SK-N-MC (cell line): ENCODE measurements around the gene UBE3C.

ENCODE experiments used
- EZH2 ChIP-seq: fragments of 200-600 bp; sonication (generic); IDR thresholded peaks from one replicate; pipeline ENCODE4 v1.6.1; 2017; ENCODE audit warnings: antibody characterized with exemption
- POLR2AphosphoS5 ChIP-seq: IDR thresholded peaks from 2 replicates; pipeline ENCODE4 v1.6.1; 2012; ENCODE audit warnings: mild to moderate bottlenecking, low read depth, low read length, borderline replicate concordance

DNA sequence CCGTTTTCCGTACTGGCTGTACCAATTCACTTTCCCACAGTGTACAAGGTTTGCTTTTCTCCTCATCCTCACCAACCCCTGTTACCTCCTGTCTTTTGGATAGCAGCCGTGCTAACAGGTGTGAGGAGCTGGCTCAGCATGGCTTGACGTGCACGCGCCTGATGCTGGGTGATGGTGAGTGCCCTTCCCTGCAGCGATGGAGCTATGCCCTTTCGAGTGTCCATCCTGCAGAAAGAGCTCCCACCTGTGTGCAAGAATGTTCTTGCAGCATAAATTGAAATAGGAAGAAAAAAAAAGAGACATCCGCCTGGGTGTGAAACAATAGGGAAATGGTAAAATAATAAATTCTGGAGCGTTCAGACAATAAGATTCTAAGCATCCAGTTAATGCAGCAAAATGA is 9.5 kb upstream of the UBE3C start:
- TF ChIP-seq POLR2AphosphoS5 (no peak), EZH2 (no peak)
